ENCODE data around the gene CHST7.
"Not testable (repeated sequence)": the region's sequence is repeated elsewhere in the genome, so short reads cannot be mapped to it uniquely, and the experiment has no call there.

The CHST7 gene

GRCh38 chrX:46573331-46573891 lies at the start of gene CHST7:
TSS of gene CHST7 (plus strand) at chrX:46573765. CDS start at chrX:46573932, 167 bp downstream.
- peak; percentile 53 for ATAC-seq (ENCODE audit: low read depth)
- DNase-seq (ENCODE audit: low spot score in 2 of 2) = peak; percentile 9 to 29
- Mint-ChIP-seq H3K4me3 (peak within 1 kb of the TSS; percentile 85), H3K4me1 (peaks cover 27% of the 10 kb centered on the region), H3K27ac (peak within 1 kb of the TSS; percentile 80), H3K36me3 (peaks cover 3% of the 10 kb centered on the region), H3K9me3 (no peaks in the 10 kb centered on the region), H3K27me3 (no peaks in the 10 kb centered on the region)

- not testable (repeated sequence) for H3K36me3 Mint-ChIP-seq; ATAC-seq (ENCODE audit: low read depth); DNase-seq (ENCODE audit: low spot score in 2 of 2); H3K9me3 Mint-ChIP-seq; H3K4me1 Mint-ChIP-seq; H3K4me3 Mint-ChIP-seq; H3K27me3 Mint-ChIP-seq; H3K27ac Mint-ChIP-seq
Observed at GRCh38 chrX:46528640-46529039, 44.9 kb upstream of the CHST7 start.

DNA sequence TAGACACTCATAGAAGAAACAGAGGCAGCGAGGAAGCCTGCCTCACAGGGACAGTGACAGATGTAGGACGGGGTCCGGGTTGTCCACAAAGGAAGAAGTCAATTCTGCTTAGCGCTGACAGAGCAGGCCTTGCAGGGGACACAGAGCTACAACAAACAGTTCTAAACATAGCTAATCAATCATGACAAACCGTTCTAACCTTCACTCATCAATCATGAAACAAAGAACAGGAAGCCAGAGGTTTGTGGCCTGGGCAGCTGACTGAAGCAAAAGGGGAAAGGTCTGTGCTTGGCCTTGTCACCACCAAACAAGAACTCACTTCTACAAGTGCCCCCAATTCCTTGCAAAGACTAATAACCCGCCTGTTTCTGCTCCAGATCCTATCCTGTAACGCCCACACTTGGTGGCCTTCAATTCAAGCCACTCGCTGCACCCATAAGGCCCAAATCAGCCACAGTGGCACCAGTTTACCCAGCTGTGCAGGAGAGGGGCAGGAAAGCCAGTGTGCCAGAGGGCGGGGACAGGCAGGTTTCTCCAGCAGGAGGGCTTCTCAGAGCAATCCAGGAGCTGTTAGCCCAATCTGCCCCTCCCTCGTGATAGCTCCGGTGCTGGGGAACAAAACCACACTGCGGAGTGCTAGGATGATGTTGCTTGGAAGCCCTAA lies 43.7 kb upstream of the CHST7 start:
- H3K27me3 Mint-ChIP-seq; DNase-seq (ENCODE audit: low spot score in 2 of 2); H3K36me3 Mint-ChIP-seq; H3K4me1 Mint-ChIP-seq; H3K9me3 Mint-ChIP-seq; H3K4me3 Mint-ChIP-seq; H3K27ac Mint-ChIP-seq: not testable (repeated sequence)
- peak; percentile 37 for ATAC-seq (ENCODE audit: low read depth)

GRCh38 chrX:46530404-46530908 lies 43.1 kb upstream of the CHST7 start:
- not testable (repeated sequence) for DNase-seq (ENCODE audit: low spot score in 2 of 2); ATAC-seq (ENCODE audit: low read depth)

DNA sequence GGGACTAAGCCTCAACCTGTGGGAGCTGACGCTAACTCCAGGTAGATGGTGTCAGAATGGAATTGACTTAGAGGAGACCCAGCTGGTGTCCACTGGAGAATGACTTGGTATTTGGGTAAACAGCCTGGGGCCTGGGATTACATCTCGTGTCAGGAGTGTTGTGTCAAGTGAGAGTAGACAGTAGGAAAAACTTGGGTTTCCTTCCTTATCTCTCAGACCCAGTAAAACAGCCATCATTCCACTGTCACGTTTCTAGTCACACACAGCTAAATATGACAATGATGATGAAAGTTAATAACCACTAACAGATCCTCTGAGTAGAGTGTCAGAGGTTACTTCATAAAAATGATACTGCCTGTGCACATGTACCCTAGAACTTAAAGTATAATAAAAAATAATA lies 42.1 kb upstream of the CHST7 start:
- H3K27ac Mint-ChIP-seq = no peak overlapping the region
- H3K4me3 Mint-ChIP-seq = no peak overlapping the region
- ATAC-seq (ENCODE audit: low read depth) (no peak), DNase-seq (ENCODE audit: low spot score in 2 of 2) (no peak)
- H3K9me3 Mint-ChIP-seq = no peaks in the 10 kb centered on the region
- peaks cover 2% of the 10 kb centered on the region for H3K36me3 Mint-ChIP-seq
- no peaks in the 10 kb centered on the region for H3K27me3 Mint-ChIP-seq
- no peaks in the 10 kb centered on the region for H3K4me1 Mint-ChIP-seq

More at GRCh38 chrX:46530404-46530908, 43.1 kb upstream of the CHST7 start:
- not testable (repeated sequence) for H3K4me1 Mint-ChIP-seq, H3K27ac Mint-ChIP-seq, H3K4me3 Mint-ChIP-seq, H3K9me3 Mint-ChIP-seq, H3K36me3 Mint-ChIP-seq, H3K27me3 Mint-ChIP-seq

DNA sequence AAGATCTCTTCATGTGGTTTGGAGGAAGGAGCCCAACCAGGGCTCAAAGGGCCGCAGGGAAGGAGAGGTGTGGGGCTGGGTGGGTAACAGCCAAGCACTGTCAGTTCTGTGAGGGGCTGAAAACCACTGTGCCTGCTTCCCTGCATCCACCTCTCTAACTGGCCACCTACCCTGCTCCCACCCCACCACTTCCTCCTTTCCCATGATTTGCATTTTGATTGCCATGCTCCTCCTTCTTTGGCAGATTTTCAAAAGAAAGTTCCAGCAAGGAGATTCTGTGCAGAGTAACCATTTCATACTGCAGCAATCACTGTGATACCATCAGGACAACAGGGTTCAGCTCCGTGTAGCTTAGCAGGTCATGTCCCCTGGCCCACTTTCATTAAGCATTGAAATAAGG lies 30.1 kb upstream of the CHST7 start:
- no peaks in the 10 kb centered on the region for H3K9me3 Mint-ChIP-seq

GRCh38 chrX:46544527-46544926 lies 29.0 kb upstream of the CHST7 start:
- Mint-ChIP-seq H3K4me1 (peaks cover 17% of the 10 kb centered on the region), H3K4me3 (peak overlapping the region; percentile 96), H3K27ac (peak overlapping the region; percentile 91)
- H3K36me3 Mint-ChIP-seq; H3K9me3 Mint-ChIP-seq; H3K27me3 Mint-ChIP-seq; ATAC-seq (ENCODE audit: low read depth); DNase-seq (ENCODE audit: low spot score in 2 of 2): not testable (repeated sequence)

More for the DNA sequence above, 30.1 kb upstream of the CHST7 start:
- H3K27me3 Mint-ChIP-seq = no peaks in the 10 kb centered on the region
- peaks cover 2% of the 10 kb centered on the region for H3K36me3 Mint-ChIP-seq
- ATAC-seq (ENCODE audit: low read depth) = no peak
- H3K27ac Mint-ChIP-seq = no peak overlapping the region
- H3K4me1 Mint-ChIP-seq = peaks cover 15% of the 10 kb centered on the region
- no peak for DNase-seq (ENCODE audit: low spot score in 2 of 2)
- no peak overlapping the region for H3K4me3 Mint-ChIP-seq

- DNase-seq (ENCODE audit: low spot score in 2 of 2) (peak; percentile 87 to 92), ATAC-seq (ENCODE audit: low read depth) (peak; percentile 92)
- peaks cover 3% of the 10 kb centered on the region for H3K36me3 Mint-ChIP-seq
- H3K4me3 Mint-ChIP-seq = peak within 1 kb of the TSS; percentile 96
- H3K9me3 Mint-ChIP-seq = no peaks in the 10 kb centered on the region
- H3K27ac Mint-ChIP-seq = peak within 1 kb of the TSS; percentile 91
- no peaks in the 10 kb centered on the region for H3K27me3 Mint-ChIP-seq
- peaks cover 17% of the 10 kb centered on the region for H3K4me1 Mint-ChIP-seq
Observed at GRCh38 chrX:46545111-46546005, 28.2 kb upstream of the CHST7 start, which contains the start of gene ZNF674. TSS of gene ZNF674 (minus strand) at chrX:46545421. CDS start at chrX:46542087, 3,334 bp downstream.

GRCh38 chrX:46547857-46548256 lies 25.7 kb upstream of the CHST7 start:
- DNase-seq (ENCODE audit: low spot score in 2 of 2) (no peak), ATAC-seq (ENCODE audit: low read depth) (no peak)
- no peaks in the 10 kb centered on the region for H3K9me3 Mint-ChIP-seq
- no peaks in the 10 kb centered on the region for H3K27me3 Mint-ChIP-seq
- no peak overlapping the region for H3K27ac Mint-ChIP-seq
- H3K4me1 Mint-ChIP-seq = peaks cover 17% of the 10 kb centered on the region
- H3K36me3 Mint-ChIP-seq = peaks cover 5% of the 10 kb centered on the region
- no peak overlapping the region for H3K4me3 Mint-ChIP-seq

- Mint-ChIP-seq H3K27me3 (no peaks in the 10 kb centered on the region), H3K27ac (peak overlapping the region; percentile 75), H3K9me3 (no peaks in the 10 kb centered on the region), H3K4me1 (peaks cover 13% of the 10 kb centered on the region), H3K36me3 (peaks cover 7% of the 10 kb centered on the region), H3K4me3 (no peak overlapping the region)
- DNase-seq (ENCODE audit: low spot score in 2 of 2) = no peak
- ATAC-seq (ENCODE audit: low read depth) = no peak
Observed at GRCh38 chrX:46549914-46550313, 23.7 kb upstream of the CHST7 start.

DNA sequence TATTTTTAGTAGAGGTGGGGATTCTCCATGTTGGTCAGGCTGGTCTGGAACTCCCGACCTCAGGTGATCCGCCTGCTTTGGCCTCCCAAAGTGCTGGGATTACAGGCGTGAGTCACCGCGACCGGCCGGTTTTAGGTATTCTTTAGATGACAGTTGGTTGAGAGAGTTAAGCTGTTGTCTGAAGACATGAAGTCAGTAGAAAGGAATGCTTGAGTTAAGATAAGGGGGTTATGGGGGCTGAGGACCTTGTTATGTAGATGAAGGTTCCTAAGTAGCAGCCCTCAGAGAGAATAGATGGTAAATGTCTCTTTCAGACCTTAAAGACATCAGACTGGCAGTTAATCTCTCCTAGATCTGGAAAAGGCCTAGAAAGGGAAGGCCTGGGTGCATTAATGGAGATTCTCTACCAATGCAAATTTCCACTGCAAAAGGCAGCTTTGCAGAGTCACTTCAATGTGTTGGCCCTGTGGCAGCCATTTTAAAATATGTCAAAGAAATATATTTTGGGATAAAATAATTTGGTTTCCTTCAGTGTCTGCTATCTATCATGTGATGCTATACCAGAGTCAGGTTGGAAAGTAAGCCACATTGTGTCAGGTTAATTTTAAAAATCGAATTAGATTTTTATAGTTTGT lies 22.0 kb upstream of the CHST7 start:
- ATAC-seq (ENCODE audit: low read depth) = no peak
- peaks cover 4% of the 10 kb centered on the region for H3K4me1 Mint-ChIP-seq
- peaks cover 7% of the 10 kb centered on the region for H3K36me3 Mint-ChIP-seq
- no peaks in the 10 kb centered on the region for H3K27me3 Mint-ChIP-seq
- H3K4me3 Mint-ChIP-seq = no peak overlapping the region
- H3K9me3 Mint-ChIP-seq = no peaks in the 10 kb centered on the region
- no peak overlapping the region for H3K27ac Mint-ChIP-seq
- no peak for DNase-seq (ENCODE audit: low spot score in 2 of 2)

GRCh38 chrX:46553935-46554334 lies 19.6 kb upstream of the CHST7 start:
- ATAC-seq (ENCODE audit: low read depth) (no peak), DNase-seq (ENCODE audit: low spot score in 2 of 2) (no peak)
- Mint-ChIP-seq H3K9me3 (no peaks in the 10 kb centered on the region), H3K36me3 (peaks cover 8% of the 10 kb centered on the region), H3K4me1 (peaks cover under 1% of the 10 kb centered on the region), H3K27me3 (peaks cover 7% of the 10 kb centered on the region), H3K4me3 (no peak overlapping the region), H3K27ac (no peak overlapping the region)

GRCh38 chrX:46554942-46555341 lies 18.6 kb upstream of the CHST7 start:
- Mint-ChIP-seq H3K27ac (no peak overlapping the region), H3K36me3 (peaks cover 7% of the 10 kb centered on the region), H3K4me1 (no peaks in the 10 kb centered on the region), H3K4me3 (no peak overlapping the region), H3K9me3 (no peaks in the 10 kb centered on the region), H3K27me3 (peaks cover 7% of the 10 kb centered on the region)
- no peak for ATAC-seq (ENCODE audit: low read depth)
- no peak for DNase-seq (ENCODE audit: low spot score in 2 of 2)
